A673 (cell line): ENCODE measurements around the gene LIX1. TPM values are rescaled to one million over a fixed set of nuclear protein-coding genes. Genes with fewer than 3 reads are reported as not detected.

Experiments used
- BruUV-seq: library from RNA; stranded (reverse); fragments of 400-500 nt; replicated peaks from 2 replicates; lab custom pipeline; 2021; lab: Mats Ljungman, UMichigan
- CTCF ChIA-PET: fragments of 300-600 bp; sonication (Branson Sonifier 250); formaldehyde crosslinking; loops from one replicate; lab custom pipeline; 2022; ENCODE audit warnings: antibody characterized with exemption; lab: Charles Lee
- POLR2A ChIA-PET: fragments of 300-600 bp; sonication (Branson Sonifier 250); formaldehyde crosslinking; loops from one replicate; lab custom pipeline; 2022; ENCODE audit warnings: antibody characterized with exemption; ENCODE audit not compliant: low non-redundant PET; lab: Charles Lee
- DNase-seq: peaks from one replicate; pipeline ENCODE4 v3.0.0-alpha.2; 2015; ENCODE audit warnings: low spot score
- H3K27ac ChIP-seq: fragments of 200-600 bp; sonication (generic); 2 replicates; pipeline ENCODE4 v1.5.1; 2016; ENCODE audit warnings: mixed run types, low read depth, mild to moderate bottlenecking, mixed read lengths, antibody characterized with exemption, low read length; ENCODE audit not compliant: poor library complexity, severe bottlenecking
- H3K27me3 ChIP-seq: fragments of 200-600 bp; sonication (generic); replicated peaks from 2 replicates; pipeline ENCODE4 v1.6.1; 2017; ENCODE audit warnings: mixed run types, low read depth, mild to moderate bottlenecking, mixed read lengths, antibody characterized with exemption, low read length; ENCODE audit not compliant: insufficient read depth, poor library complexity
- H3K36me3 ChIP-seq: fragments of 200-600 bp; sonication (generic); 2 replicates; pipeline ENCODE4 v1.6.1; 2016; ENCODE audit warnings: mixed run types, mild to moderate bottlenecking, mixed read lengths, antibody characterized with exemption, low read length; ENCODE audit not compliant: insufficient read depth, poor library complexity, severe bottlenecking
- H3K4me1 ChIP-seq: fragments of 200-600 bp; sonication (generic); 2 replicates; pipeline ENCODE4 v1.6.1; 2017; ENCODE audit warnings: mixed run types, mild to moderate bottlenecking, mixed read lengths, antibody characterized with exemption, low read length; ENCODE audit not compliant: insufficient read depth, poor library complexity, severe bottlenecking
- H3K4me3 ChIP-seq: fragments of 200-600 bp; sonication (generic); 2 replicates; pipeline ENCODE4 v1.5.1; 2016; ENCODE audit warnings: low read depth, mixed run types, mild to moderate bottlenecking, mixed read lengths, low read length; ENCODE audit not compliant: poor library complexity, severe bottlenecking
- H3K9me3 ChIP-seq: fragments of 200-600 bp; sonication (generic); 2 replicates; pipeline ENCODE4 v1.6.1; 2016; ENCODE audit warnings: mixed run types, low read depth, mild to moderate bottlenecking, mixed read lengths, antibody characterized with exemption, low read length; ENCODE audit not compliant: poor library complexity, severe bottlenecking
- EZH2 ChIP-seq: fragments of 200-600 bp; sonication (generic); IDR thresholded peaks from 2 replicates; pipeline ENCODE4 v1.6.1; 2017; ENCODE audit warnings: borderline replicate concordance, low read depth, mild to moderate bottlenecking, mixed read lengths, antibody characterized with exemption, low read length; ENCODE audit not compliant: poor library complexity, severe bottlenecking
- intact Hi-C: fragments of 100-400 bp; cut with micrococcal nuclease; formaldehyde crosslinking; loops from one replicate; pipeline ENCODE4 v1.10.0; 2022; ENCODE audit not compliant: unreplicated experiment
- total RNA-seq: library from RNA; stranded (reverse); gene quantifications from 2 replicates; pipeline ENCODE4 v1.2.3, GENCODE V29; 2021
- TF ChIP-seq, protein P1 (sequence below): fragments of 300-800, 200-600 bp; sonication (generic); conservative IDR thresholded peaks from 2 replicates; pipeline ENCODE4 v1.5.1; 2017; ENCODE audit warnings: low read depth, mild to moderate bottlenecking, antibody characterized with exemption, low read length, moderate library complexity, mixed read lengths

The LIX1 gene
- total RNA-seq, 1 experiment from 2014 or later = not detected

DNA sequence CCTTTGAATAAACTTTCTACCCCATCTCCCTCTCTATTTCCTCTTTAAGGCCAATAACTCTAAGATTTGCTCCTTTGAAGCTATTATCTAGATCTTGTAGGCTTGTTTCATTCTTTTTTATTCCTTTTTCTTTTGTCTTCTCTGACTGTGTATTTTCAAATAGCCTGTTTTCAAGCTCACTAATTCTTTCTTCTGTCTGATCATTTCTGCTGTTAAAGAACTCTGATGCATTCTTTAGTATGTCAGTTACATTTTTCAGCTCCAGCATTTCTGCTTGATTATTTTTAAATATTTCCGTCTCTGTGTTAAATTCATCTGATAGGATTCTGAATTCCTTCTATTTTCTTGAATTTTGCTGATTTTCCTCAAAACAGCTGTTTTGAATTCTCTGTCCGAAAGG is 15.3 kb upstream of the LIX1 start:
- Histone ChIP-seq H3K36me3 (peaks cover 16% of the 10 kb centered on the region), H3K27ac (no peak overlapping the region), H3K4me1 (no peaks in the 10 kb centered on the region), H3K9me3 (peaks cover 8% of the 10 kb centered on the region), H3K4me3 (no peak overlapping the region), H3K27me3 (no peaks in the 10 kb centered on the region)
- no TSS peak for BruUV-seq
- no peak for DNase-seq
- TF ChIP-seq, protein P1, sequence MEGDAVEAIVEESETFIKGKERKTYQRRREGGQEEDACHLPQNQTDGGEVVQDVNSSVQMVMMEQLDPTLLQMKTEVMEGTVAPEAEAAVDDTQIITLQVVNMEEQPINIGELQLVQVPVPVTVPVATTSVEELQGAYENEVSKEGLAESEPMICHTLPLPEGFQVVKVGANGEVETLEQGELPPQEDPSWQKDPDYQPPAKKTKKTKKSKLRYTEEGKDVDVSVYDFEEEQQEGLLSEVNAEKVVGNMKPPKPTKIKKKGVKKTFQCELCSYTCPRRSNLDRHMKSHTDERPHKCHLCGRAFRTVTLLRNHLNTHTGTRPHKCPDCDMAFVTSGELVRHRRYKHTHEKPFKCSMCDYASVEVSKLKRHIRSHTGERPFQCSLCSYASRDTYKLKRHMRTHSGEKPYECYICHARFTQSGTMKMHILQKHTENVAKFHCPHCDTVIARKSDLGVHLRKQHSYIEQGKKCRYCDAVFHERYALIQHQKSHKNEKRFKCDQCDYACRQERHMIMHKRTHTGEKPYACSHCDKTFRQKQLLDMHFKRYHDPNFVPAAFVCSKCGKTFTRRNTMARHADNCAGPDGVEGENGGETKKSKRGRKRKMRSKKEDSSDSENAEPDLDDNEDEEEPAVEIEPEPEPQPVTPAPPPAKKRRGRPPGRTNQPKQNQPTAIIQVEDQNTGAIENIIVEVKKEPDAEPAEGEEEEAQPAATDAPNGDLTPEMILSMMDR = no peak
- intact Hi-C loops = no loop called here
- ChIA-PET CTCF (no interaction called here), POLR2A (no interaction called here)

DNA sequence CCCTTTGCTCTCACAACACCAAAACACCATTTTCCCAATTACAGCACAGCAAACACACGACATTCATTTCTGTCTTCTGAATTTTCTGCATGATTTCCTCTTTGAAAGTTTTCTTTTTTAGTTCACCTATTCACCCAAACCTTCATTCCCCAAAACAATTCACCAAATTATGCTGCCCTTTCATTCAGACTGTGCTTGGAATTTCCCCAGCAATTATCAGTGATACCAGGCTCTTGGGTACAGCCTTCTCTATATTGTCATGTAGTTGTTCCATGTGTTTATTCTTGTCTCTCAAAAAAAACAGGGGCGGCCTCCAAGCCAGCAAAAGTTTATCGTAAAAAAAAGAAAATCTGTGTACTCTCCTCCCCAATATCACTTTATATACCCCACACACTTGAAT is 9.0 kb upstream of the LIX1 start:
- intact Hi-C loops = no loop called here
- Histone ChIP-seq H3K27ac (no peak overlapping the region), H3K4me1 (no peaks in the 10 kb centered on the region), H3K9me3 (no peaks in the 10 kb centered on the region), H3K27me3 (no peaks in the 10 kb centered on the region), H3K4me3 (no peak overlapping the region), H3K36me3 (no peaks in the 10 kb centered on the region)
- no peak for TF ChIP-seq EZH2
- TF ChIP-seq, protein P1 = no peak
- no peak for DNase-seq
- POLR2A ChIA-PET = no interaction called here
- CTCF ChIA-PET = no interaction called here
- no TSS peak for BruUV-seq

DNA sequence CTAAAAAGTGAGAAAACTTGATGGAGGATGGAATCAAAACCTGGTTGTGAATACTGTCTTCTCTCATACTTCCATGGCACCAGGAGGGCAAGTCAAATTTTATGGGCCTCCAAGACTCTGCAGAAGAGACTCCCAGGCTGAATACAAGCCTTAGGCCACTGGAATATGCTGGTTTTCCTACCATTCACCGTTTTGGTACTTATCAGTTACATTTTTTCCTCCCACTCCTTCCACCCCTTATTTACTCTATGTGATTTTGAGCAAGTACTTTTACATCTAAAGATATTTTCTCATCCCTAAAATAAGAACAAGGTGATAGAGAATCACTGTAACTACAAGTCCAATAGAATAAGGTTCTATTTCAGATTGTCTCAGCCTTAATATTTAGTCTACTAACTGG is 8.0 kb upstream of the LIX1 start:
- ChIA-PET CTCF (no interaction called here), POLR2A (no interaction called here)

More for the DNA sequence above, 8.0 kb upstream of the LIX1 start:
- intact Hi-C loops = no loop called here
- Histone ChIP-seq H3K27ac (no peak overlapping the region), H3K36me3 (no peaks in the 10 kb centered on the region), H3K4me1 (no peaks in the 10 kb centered on the region), H3K9me3 (no peaks in the 10 kb centered on the region), H3K4me3 (no peak overlapping the region), H3K27me3 (no peaks in the 10 kb centered on the region)
- no peak for DNase-seq
- BruUV-seq = no TSS peak
- TF ChIP-seq, protein P1 = no peak
- TF ChIP-seq EZH2 = no peak
